ENCODE results near the gene SLC9A8. TPM values are rescaled to one million over a fixed set of nuclear protein-coding genes. Genes with fewer than 3 reads are reported as not detected.
"Not testable (repeated sequence)": the region's sequence is repeated elsewhere in the genome, so short reads cannot be mapped to it uniquely, and the experiment has no call there.

SLC9A8 gene
- total RNA-seq, 1 donor from 2014 or later: 5.2 TPM

- no peaks in the 10 kb centered on the region for H3K9me3 Mint-ChIP-seq (ENCODE audit: low read depth)
- H3K4me1 Mint-ChIP-seq (ENCODE audit: low read depth): peaks cover 26% of the 10 kb centered on the region
- TF ChIP-seq, protein P1, sequence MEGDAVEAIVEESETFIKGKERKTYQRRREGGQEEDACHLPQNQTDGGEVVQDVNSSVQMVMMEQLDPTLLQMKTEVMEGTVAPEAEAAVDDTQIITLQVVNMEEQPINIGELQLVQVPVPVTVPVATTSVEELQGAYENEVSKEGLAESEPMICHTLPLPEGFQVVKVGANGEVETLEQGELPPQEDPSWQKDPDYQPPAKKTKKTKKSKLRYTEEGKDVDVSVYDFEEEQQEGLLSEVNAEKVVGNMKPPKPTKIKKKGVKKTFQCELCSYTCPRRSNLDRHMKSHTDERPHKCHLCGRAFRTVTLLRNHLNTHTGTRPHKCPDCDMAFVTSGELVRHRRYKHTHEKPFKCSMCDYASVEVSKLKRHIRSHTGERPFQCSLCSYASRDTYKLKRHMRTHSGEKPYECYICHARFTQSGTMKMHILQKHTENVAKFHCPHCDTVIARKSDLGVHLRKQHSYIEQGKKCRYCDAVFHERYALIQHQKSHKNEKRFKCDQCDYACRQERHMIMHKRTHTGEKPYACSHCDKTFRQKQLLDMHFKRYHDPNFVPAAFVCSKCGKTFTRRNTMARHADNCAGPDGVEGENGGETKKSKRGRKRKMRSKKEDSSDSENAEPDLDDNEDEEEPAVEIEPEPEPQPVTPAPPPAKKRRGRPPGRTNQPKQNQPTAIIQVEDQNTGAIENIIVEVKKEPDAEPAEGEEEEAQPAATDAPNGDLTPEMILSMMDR (IDR thresholded peaks at IDR 0.05): no peak
- H3K27me3 Mint-ChIP-seq (ENCODE audit: low read depth): no peaks in the 10 kb centered on the region
- DNase-seq (ENCODE audit: low spot score): no peak
- no peak overlapping the region for H3K4me3 Mint-ChIP-seq (ENCODE audit: unreplicated experiment)
- H3K36me3 Mint-ChIP-seq (ENCODE audit: low read depth): no peaks in the 10 kb centered on the region
- no peak overlapping the region for H3K27ac Mint-ChIP-seq (ENCODE audit: unreplicated experiment)
Measured at GRCh38 chr20:49766979-49767521, 45.6 kb upstream of the SLC9A8 start.

GRCh38 chr20:49768204-49769047, 44.2 kb upstream of the SLC9A8 start:
- Mint-ChIP-seq H3K36me3 (ENCODE audit: low read depth) (no peaks in the 10 kb centered on the region), H3K9me3 (ENCODE audit: low read depth) (no peaks in the 10 kb centered on the region), H3K27ac (ENCODE audit: unreplicated experiment) (no peak overlapping the region), H3K4me3 (ENCODE audit: unreplicated experiment) (no peak overlapping the region), H3K27me3 (ENCODE audit: low read depth) (no peaks in the 10 kb centered on the region), H3K4me1 (ENCODE audit: low read depth) (peaks cover 32% of the 10 kb centered on the region)
- no peak for DNase-seq (ENCODE audit: low spot score)
- TF ChIP-seq, protein P1 (IDR thresholded peaks at IDR 0.05): no peak

GRCh38 chr20:49769048-49769581, 43.5 kb upstream of the SLC9A8 start:
- TF ChIP-seq, protein P1 (IDR thresholded peaks at IDR 0.05): no peak
- Mint-ChIP-seq H3K36me3 (ENCODE audit: low read depth) (no peaks in the 10 kb centered on the region), H3K27ac (ENCODE audit: unreplicated experiment) (no peak overlapping the region), H3K27me3 (ENCODE audit: low read depth) (no peaks in the 10 kb centered on the region), H3K9me3 (ENCODE audit: low read depth) (no peaks in the 10 kb centered on the region), H3K4me1 (ENCODE audit: low read depth) (peaks cover 32% of the 10 kb centered on the region), H3K4me3 (ENCODE audit: unreplicated experiment) (no peak overlapping the region)
- DNase-seq (ENCODE audit: low spot score): no peak

- Mint-ChIP-seq H3K4me1 (ENCODE audit: low read depth) (peaks cover 43% of the 10 kb centered on the region), H3K36me3 (ENCODE audit: low read depth) (no peaks in the 10 kb centered on the region), H3K27me3 (ENCODE audit: low read depth) (no peaks in the 10 kb centered on the region), H3K9me3 (ENCODE audit: low read depth) (no peaks in the 10 kb centered on the region), H3K4me3 (ENCODE audit: unreplicated experiment) (no peak overlapping the region), H3K27ac (ENCODE audit: unreplicated experiment) (peak overlapping the region; percentile 36)
- TF ChIP-seq, protein P1 (IDR thresholded peaks at IDR 0.05): no peak
- DNase-seq (ENCODE audit: low spot score): no peak
Measured at GRCh38 chr20:49770634-49771033, 42.0 kb upstream of the SLC9A8 start.

DNA sequence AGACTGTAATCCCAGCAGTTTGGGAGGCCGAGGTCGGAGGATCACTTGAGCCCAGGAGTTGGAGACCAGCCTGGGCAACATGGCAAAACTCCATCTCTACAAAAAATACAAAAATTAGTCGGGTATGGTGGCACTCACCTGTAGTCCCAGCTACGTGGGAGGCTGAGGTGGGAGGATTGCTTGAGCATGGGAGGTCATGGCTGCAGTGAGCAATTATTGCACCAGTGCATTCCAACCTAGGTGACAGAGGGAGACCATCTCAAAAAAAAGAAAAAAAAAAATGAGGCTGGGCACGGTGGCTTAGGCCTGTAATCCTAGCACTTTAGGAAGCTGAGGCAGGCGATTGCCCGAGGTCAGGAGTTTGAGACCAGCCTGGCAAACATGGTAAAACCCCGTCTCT, 38.4 kb upstream of the SLC9A8 start:
- not testable (repeated sequence) for H3K9me3 Mint-ChIP-seq (ENCODE audit: low read depth); H3K36me3 Mint-ChIP-seq (ENCODE audit: low read depth); H3K27me3 Mint-ChIP-seq (ENCODE audit: low read depth); H3K27ac Mint-ChIP-seq (ENCODE audit: unreplicated experiment); H3K4me3 Mint-ChIP-seq (ENCODE audit: unreplicated experiment); DNase-seq (ENCODE audit: low spot score)
- peaks cover 43% of the 10 kb centered on the region for H3K4me1 Mint-ChIP-seq (ENCODE audit: low read depth)
